Activated CD4-positive, alpha-beta T cell treated with anti-CD3 and anti-CD28 coated beads, Interleukin-2, amount 10 ng/mL, durations not matched to agents 7 days and 5 days (primary cell): ENCODE data around the gene SLITRK2. TPM values are rescaled to one million over a fixed set of nuclear protein-coding genes. Genes with fewer than 3 reads are reported as not detected.

ENCODE experiments used
- CTCF ChIA-PET: fragments of 350-600 bp; sonication (Branson Sonifier 250); formaldehyde crosslinking; loops from one replicate; lab custom pipeline; 2021; ENCODE audit warnings: antibody characterized with exemption; lab: Charles Lee
- POLR2A ChIA-PET: fragments of 350-600 bp; sonication (Branson Sonifier 250); formaldehyde crosslinking; loops from one replicate; lab custom pipeline; 2021; ENCODE audit warnings: antibody characterized with exemption; lab: Charles Lee
- DNase-seq: peaks from one replicate; pipeline ENCODE4 v3.0.0-alpha.2; 2020
- H3K27ac Mint-ChIP-seq: one replicate; pipeline ENCODE4 v1.8.0; 2021; ENCODE audit warnings: mild to moderate bottlenecking, moderate library complexity, mixed read lengths
- H3K27me3 Mint-ChIP-seq: one replicate; pipeline ENCODE4 v1.8.0; 2021; ENCODE audit warnings: mixed read lengths
- H3K36me3 Mint-ChIP-seq: one replicate; pipeline ENCODE4 v1.8.0; 2021; ENCODE audit warnings: low read depth, mixed read lengths
- H3K4me1 Mint-ChIP-seq: one replicate; pipeline ENCODE4 v1.8.0; 2021; ENCODE audit warnings: mixed read lengths
- H3K4me3 Mint-ChIP-seq: one replicate; pipeline ENCODE4 v1.8.0; 2021; ENCODE audit warnings: mild to moderate bottlenecking, moderate library complexity, mixed read lengths
- H3K9me3 Mint-ChIP-seq: one replicate; pipeline ENCODE4 v1.8.0; 2021; ENCODE audit warnings: mixed read lengths
- total RNA-seq, 2 experiments: library from RNA; stranded (reverse); gene quantifications; one replicate each; pipeline ENCODE4 v1.2.3, GENCODE V29; 2021

Gene SLITRK2
- total RNA-seq, 2 experiments from 2014 or later, result not detected

GRCh38 chrX:145826466-145826865 is 8.8 kb downstream of the SLITRK2 start:
- H3K27ac Mint-ChIP-seq, result no peak overlapping the region
- no peaks in the 10 kb centered on the region for H3K4me1 Mint-ChIP-seq
- no peak for DNase-seq
- H3K27me3 Mint-ChIP-seq, result no peaks in the 10 kb centered on the region
- H3K36me3 Mint-ChIP-seq, result no peaks in the 10 kb centered on the region
- H3K9me3 Mint-ChIP-seq, result no peaks in the 10 kb centered on the region
- CTCF ChIA-PET, result no interaction called here
- no peak overlapping the region for H3K4me3 Mint-ChIP-seq
- POLR2A ChIA-PET, result no interaction called here

- Mint-ChIP-seq H3K4me1 (no peaks in the 10 kb centered on the region), H3K9me3 (no peaks in the 10 kb centered on the region), H3K4me3 (no peak overlapping the region), H3K27ac (no peak overlapping the region), H3K36me3 (no peaks in the 10 kb centered on the region), H3K27me3 (no peaks in the 10 kb centered on the region)
- DNase-seq, result no peak
- CTCF ChIA-PET, result no interaction called here
- POLR2A ChIA-PET, result no interaction called here
These were observed 15.2 kb downstream of the SLITRK2 start for GRCh38 chrX:145832796-145833195.

GRCh38 chrX:145840531-145840930 is 22.9 kb downstream of the SLITRK2 start:
- H3K27ac Mint-ChIP-seq, result no peak overlapping the region
- no peaks in the 10 kb centered on the region for H3K27me3 Mint-ChIP-seq
- H3K9me3 Mint-ChIP-seq, result no peaks in the 10 kb centered on the region
- no peaks in the 10 kb centered on the region for H3K4me1 Mint-ChIP-seq
- no peaks in the 10 kb centered on the region for H3K36me3 Mint-ChIP-seq
- DNase-seq, result no peak
- POLR2A ChIA-PET, result no interaction called here
- CTCF ChIA-PET, result no interaction called here
- no peak overlapping the region for H3K4me3 Mint-ChIP-seq

- no peak overlapping the region for H3K4me3 Mint-ChIP-seq
- no peaks in the 10 kb centered on the region for H3K27me3 Mint-ChIP-seq
- DNase-seq, result no peak
- ChIA-PET POLR2A (no interaction called here), CTCF (no interaction called here)
- no peak overlapping the region for H3K27ac Mint-ChIP-seq
- no peaks in the 10 kb centered on the region for H3K4me1 Mint-ChIP-seq
- H3K36me3 Mint-ChIP-seq, result no peaks in the 10 kb centered on the region
- no peaks in the 10 kb centered on the region for H3K9me3 Mint-ChIP-seq
These were observed 25.7 kb downstream of the SLITRK2 start for GRCh38 chrX:145843146-145843904.

GRCh38 chrX:145844886-145845285 is 27.3 kb downstream of the SLITRK2 start:
- Mint-ChIP-seq H3K27ac (no peak overlapping the region), H3K4me1 (no peaks in the 10 kb centered on the region), H3K4me3 (no peak overlapping the region), H3K9me3 (no peaks in the 10 kb centered on the region), H3K36me3 (no peaks in the 10 kb centered on the region), H3K27me3 (no peaks in the 10 kb centered on the region)
- ChIA-PET POLR2A (no interaction called here), CTCF (no interaction called here)
- no peak for DNase-seq

- H3K4me3 Mint-ChIP-seq, result no peak overlapping the region
- H3K36me3 Mint-ChIP-seq, result no peaks in the 10 kb centered on the region
- CTCF ChIA-PET, result interaction anchor here (1.3 kb wide), 1 partner anchor 10 kb away, joined by 4 read pairs; no protein-coding TSS in a partner anchor
- H3K4me1 Mint-ChIP-seq, result no peaks in the 10 kb centered on the region
- H3K27ac Mint-ChIP-seq, result no peak overlapping the region
- no peaks in the 10 kb centered on the region for H3K9me3 Mint-ChIP-seq
- no peaks in the 10 kb centered on the region for H3K27me3 Mint-ChIP-seq
- POLR2A ChIA-PET, result no interaction called here
- no peak for DNase-seq
These were observed 30.8 kb downstream of the SLITRK2 start for GRCh38 chrX:145848448-145848847.

- POLR2A ChIA-PET, result no interaction called here
- Mint-ChIP-seq H3K27me3 (no peaks in the 10 kb centered on the region), H3K27ac (no peak overlapping the region), H3K9me3 (no peaks in the 10 kb centered on the region), H3K4me1 (no peaks in the 10 kb centered on the region), H3K4me3 (no peak overlapping the region), H3K36me3 (no peaks in the 10 kb centered on the region)
- no peak for DNase-seq
- CTCF ChIA-PET, result interaction anchor here (1.3 kb wide), 1 partner anchor 10 kb away, joined by 4 read pairs; no protein-coding TSS in a partner anchor
These were observed 31.2 kb downstream of the SLITRK2 start for GRCh38 chrX:145848857-145849256.

GRCh38 chrX:145853181-145853580 is 35.6 kb downstream of the SLITRK2 start:
- CTCF ChIA-PET, result interaction anchor here (0.6 kb wide), 1 partner anchor 16 kb away, joined by 3 read pairs; no protein-coding TSS in a partner anchor
- Mint-ChIP-seq H3K36me3 (no peaks in the 10 kb centered on the region), H3K27me3 (no peaks in the 10 kb centered on the region), H3K9me3 (no peaks in the 10 kb centered on the region), H3K4me1 (no peaks in the 10 kb centered on the region), H3K4me3 (no peak overlapping the region), H3K27ac (no peak overlapping the region)
- no peak for DNase-seq
- POLR2A ChIA-PET, result no interaction called here

- no peak for DNase-seq
- ChIA-PET CTCF (no interaction called here), POLR2A (no interaction called here)
- Mint-ChIP-seq H3K36me3 (no peaks in the 10 kb centered on the region), H3K27me3 (no peaks in the 10 kb centered on the region), H3K4me1 (no peaks in the 10 kb centered on the region), H3K4me3 (no peak overlapping the region), H3K9me3 (no peaks in the 10 kb centered on the region), H3K27ac (no peak overlapping the region)
These were observed 38.6 kb downstream of the SLITRK2 start for GRCh38 chrX:145856181-145856580.

GRCh38 chrX:145861818-145862217 is 44.2 kb downstream of the SLITRK2 start:
- Mint-ChIP-seq H3K27me3 (no peaks in the 10 kb centered on the region), H3K36me3 (no peaks in the 10 kb centered on the region), H3K4me3 (no peak overlapping the region), H3K9me3 (peaks cover 3% of the 10 kb centered on the region), H3K4me1 (no peaks in the 10 kb centered on the region), H3K27ac (no peak overlapping the region)
- ChIA-PET POLR2A (no interaction called here), CTCF (no interaction called here)
- no peak for DNase-seq

- DNase-seq, result no peak
- Mint-ChIP-seq H3K27me3 (no peaks in the 10 kb centered on the region), H3K9me3 (peaks cover 3% of the 10 kb centered on the region), H3K27ac (no peak overlapping the region), H3K4me1 (no peaks in the 10 kb centered on the region), H3K4me3 (no peak overlapping the region), H3K36me3 (no peaks in the 10 kb centered on the region)
- POLR2A ChIA-PET, result no interaction called here
- CTCF ChIA-PET, result no interaction called here
These were observed 47.5 kb downstream of the SLITRK2 start for GRCh38 chrX:145865082-145865481.
